ENCODE data around the gene FMNL1.
A peak's percentile ranks its signal among the peaks of the same experiment; 100 is the strongest.

Gene FMNL1

GRCh38 chr17:45270828-45271418 is 49.2 kb downstream of the FMNL1 start:
- Mint-ChIP-seq H3K36me3 (ENCODE audit: low read depth) (peaks cover 72% of the 10 kb centered on the region), H3K27me3 (no peaks in the 10 kb centered on the region), H3K4me1 (ENCODE audit: low read depth) (peaks cover 34% of the 10 kb centered on the region), H3K9me3 (no peaks in the 10 kb centered on the region), H3K4me3 (no peak overlapping the region), H3K27ac (peak overlapping the region; percentile 76)

GRCh38 chr17:45271603-45272002 is 49.9 kb downstream of the FMNL1 start:
- no peaks in the 10 kb centered on the region for H3K27me3 Mint-ChIP-seq
- H3K27ac Mint-ChIP-seq: no peak overlapping the region
- no peak overlapping the region for H3K4me3 Mint-ChIP-seq
- H3K36me3 Mint-ChIP-seq (ENCODE audit: low read depth): peaks cover 68% of the 10 kb centered on the region
- peaks cover 31% of the 10 kb centered on the region for H3K4me1 Mint-ChIP-seq (ENCODE audit: low read depth)
- H3K9me3 Mint-ChIP-seq: no peaks in the 10 kb centered on the region

GRCh38 chr17:45273551-45273957 is 51.9 kb downstream of the FMNL1 start:
- peaks cover 60% of the 10 kb centered on the region for H3K36me3 Mint-ChIP-seq (ENCODE audit: low read depth)
- no peaks in the 10 kb centered on the region for H3K9me3 Mint-ChIP-seq
- H3K27ac Mint-ChIP-seq: no peak overlapping the region
- H3K4me3 Mint-ChIP-seq: no peak overlapping the region
- no peaks in the 10 kb centered on the region for H3K27me3 Mint-ChIP-seq
- H3K4me1 Mint-ChIP-seq (ENCODE audit: low read depth): peaks cover 39% of the 10 kb centered on the region

- Mint-ChIP-seq H3K27ac (no peak overlapping the region), H3K36me3 (ENCODE audit: low read depth) (peaks cover 58% of the 10 kb centered on the region), H3K27me3 (no peaks in the 10 kb centered on the region)
Measured at GRCh38 chr17:45274033-45274432, 52.3 kb downstream of the FMNL1 start.

GRCh38 chr17:45276031-45276430 is 54.3 kb downstream of the FMNL1 start:
- Mint-ChIP-seq H3K9me3 (no peaks in the 10 kb centered on the region), H3K36me3 (ENCODE audit: low read depth) (peaks cover 56% of the 10 kb centered on the region), H3K4me3 (no peak overlapping the region), H3K4me1 (ENCODE audit: low read depth) (peaks cover 25% of the 10 kb centered on the region), H3K27me3 (no peaks in the 10 kb centered on the region), H3K27ac (no peak overlapping the region)

More at GRCh38 chr17:45274033-45274432, 52.3 kb downstream of the FMNL1 start:
- H3K4me1 Mint-ChIP-seq (ENCODE audit: low read depth): peaks cover 39% of the 10 kb centered on the region
- no peak overlapping the region for H3K4me3 Mint-ChIP-seq
- H3K9me3 Mint-ChIP-seq: no peaks in the 10 kb centered on the region

- Mint-ChIP-seq H3K9me3 (no peaks in the 10 kb centered on the region), H3K27ac (peak overlapping the region; percentile 71), H3K4me1 (ENCODE audit: low read depth) (peaks cover 16% of the 10 kb centered on the region), H3K27me3 (no peaks in the 10 kb centered on the region), H3K4me3 (no peak overlapping the region), H3K36me3 (ENCODE audit: low read depth) (peaks cover 52% of the 10 kb centered on the region)
Measured at GRCh38 chr17:45277216-45277849, 55.6 kb downstream of the FMNL1 start.

- H3K36me3 Mint-ChIP-seq (ENCODE audit: low read depth): peaks cover 52% of the 10 kb centered on the region
- no peaks in the 10 kb centered on the region for H3K27me3 Mint-ChIP-seq
- peak overlapping the region; percentile 71 for H3K27ac Mint-ChIP-seq
- no peaks in the 10 kb centered on the region for H3K9me3 Mint-ChIP-seq
- no peak overlapping the region for H3K4me3 Mint-ChIP-seq
- peaks cover 18% of the 10 kb centered on the region for H3K4me1 Mint-ChIP-seq (ENCODE audit: low read depth)
Measured at GRCh38 chr17:45277992-45278391, 56.3 kb downstream of the FMNL1 start.

GRCh38 chr17:45279898-45280297 is 58.2 kb downstream of the FMNL1 start:
- Mint-ChIP-seq H3K27me3 (no peaks in the 10 kb centered on the region), H3K4me3 (no peak overlapping the region), H3K9me3 (no peaks in the 10 kb centered on the region), H3K27ac (peak overlapping the region; percentile 16), H3K4me1 (ENCODE audit: low read depth) (peaks cover 29% of the 10 kb centered on the region), H3K36me3 (ENCODE audit: low read depth) (peaks cover 61% of the 10 kb centered on the region)

- H3K4me3 Mint-ChIP-seq: no peak overlapping the region
- no peaks in the 10 kb centered on the region for H3K9me3 Mint-ChIP-seq
- no peaks in the 10 kb centered on the region for H3K27me3 Mint-ChIP-seq
- H3K4me1 Mint-ChIP-seq (ENCODE audit: low read depth): peaks cover 25% of the 10 kb centered on the region
- H3K27ac Mint-ChIP-seq: no peak overlapping the region
- H3K36me3 Mint-ChIP-seq (ENCODE audit: low read depth): peaks cover 69% of the 10 kb centered on the region
Measured at GRCh38 chr17:45282683-45283644, 61.3 kb downstream of the FMNL1 start.

GRCh38 chr17:45283711-45284110 is 62.0 kb downstream of the FMNL1 start:
- peaks cover 69% of the 10 kb centered on the region for H3K36me3 Mint-ChIP-seq (ENCODE audit: low read depth)

GRCh38 chr17:45284176-45285140 is 62.8 kb downstream of the FMNL1 start:
- H3K27ac Mint-ChIP-seq: peak overlapping the region; percentile 63
- H3K27me3 Mint-ChIP-seq: no peaks in the 10 kb centered on the region
- no peak overlapping the region for H3K4me3 Mint-ChIP-seq
- peaks cover 22% of the 10 kb centered on the region for H3K4me1 Mint-ChIP-seq (ENCODE audit: low read depth)
- H3K9me3 Mint-ChIP-seq: no peaks in the 10 kb centered on the region
- peaks cover 69% of the 10 kb centered on the region for H3K36me3 Mint-ChIP-seq (ENCODE audit: low read depth)

More at GRCh38 chr17:45283711-45284110, 62.0 kb downstream of the FMNL1 start:
- peaks cover 22% of the 10 kb centered on the region for H3K4me1 Mint-ChIP-seq (ENCODE audit: low read depth)
- H3K27me3 Mint-ChIP-seq: no peaks in the 10 kb centered on the region
- H3K27ac Mint-ChIP-seq: peak overlapping the region; percentile 63
- H3K4me3 Mint-ChIP-seq: no peak overlapping the region
- no peaks in the 10 kb centered on the region for H3K9me3 Mint-ChIP-seq

- H3K27ac Mint-ChIP-seq: no peak overlapping the region
- H3K36me3 Mint-ChIP-seq (ENCODE audit: low read depth): peaks cover 75% of the 10 kb centered on the region
- H3K27me3 Mint-ChIP-seq: no peaks in the 10 kb centered on the region
- H3K4me3 Mint-ChIP-seq: no peak overlapping the region
- H3K4me1 Mint-ChIP-seq (ENCODE audit: low read depth): peaks cover 34% of the 10 kb centered on the region
- H3K9me3 Mint-ChIP-seq: no peaks in the 10 kb centered on the region
Measured at GRCh38 chr17:45286286-45286685, 64.6 kb downstream of the FMNL1 start.

- H3K36me3 Mint-ChIP-seq (ENCODE audit: low read depth): peaks cover 76% of the 10 kb centered on the region
- H3K9me3 Mint-ChIP-seq: no peaks in the 10 kb centered on the region
- peaks cover 46% of the 10 kb centered on the region for H3K4me1 Mint-ChIP-seq (ENCODE audit: low read depth)
- H3K27me3 Mint-ChIP-seq: no peaks in the 10 kb centered on the region
- H3K27ac Mint-ChIP-seq: no peak overlapping the region
- H3K4me3 Mint-ChIP-seq: no peak overlapping the region
Measured at GRCh38 chr17:45287526-45288500, 66.1 kb downstream of the FMNL1 start.

All from stimulated activated naive CD8-positive, alpha-beta T cell treated with anti-CD3 and anti-CD28 coated beads, Interleukin-15, Interleukin-2, amounts not matched to agents 100 ng/mL and 50 ng/mL, for 24 hours (primary cell).